Parietal lobe (tissue), 2 donors: ENCODE results near the gene NKD2. TPM values are rescaled to one million over a fixed set of nuclear protein-coding genes. Genes with fewer than 3 reads are reported as not detected.

ENCODE experiments used
- small RNA-seq: library from RNA; depleted of rRNA; stranded (forward); fragments of <200 nt; gene quantifications from one replicate; pipeline ENCODE3, GENCODE V24; 2014; ENCODE audit warnings: low replicate concordance
- total RNA-seq: library from RNA; depleted of rRNA; stranded (reverse); fragments of >200 nt; gene quantifications from one replicate; pipeline ENCODE4 v1.2.3, GENCODE V29; 2014

The NKD2 gene, protein sequence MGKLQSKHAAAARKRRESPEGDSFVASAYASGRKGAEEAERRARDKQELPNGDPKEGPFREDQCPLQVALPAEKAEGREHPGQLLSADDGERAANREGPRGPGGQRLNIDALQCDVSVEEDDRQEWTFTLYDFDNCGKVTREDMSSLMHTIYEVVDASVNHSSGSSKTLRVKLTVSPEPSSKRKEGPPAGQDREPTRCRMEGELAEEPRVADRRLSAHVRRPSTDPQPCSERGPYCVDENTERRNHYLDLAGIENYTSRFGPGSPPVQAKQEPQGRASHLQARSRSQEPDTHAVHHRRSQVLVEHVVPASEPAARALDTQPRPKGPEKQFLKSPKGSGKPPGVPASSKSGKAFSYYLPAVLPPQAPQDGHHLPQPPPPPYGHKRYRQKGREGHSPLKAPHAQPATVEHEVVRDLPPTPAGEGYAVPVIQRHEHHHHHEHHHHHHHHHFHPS
- total RNA-seq, result 4.1 TPM

DNA sequence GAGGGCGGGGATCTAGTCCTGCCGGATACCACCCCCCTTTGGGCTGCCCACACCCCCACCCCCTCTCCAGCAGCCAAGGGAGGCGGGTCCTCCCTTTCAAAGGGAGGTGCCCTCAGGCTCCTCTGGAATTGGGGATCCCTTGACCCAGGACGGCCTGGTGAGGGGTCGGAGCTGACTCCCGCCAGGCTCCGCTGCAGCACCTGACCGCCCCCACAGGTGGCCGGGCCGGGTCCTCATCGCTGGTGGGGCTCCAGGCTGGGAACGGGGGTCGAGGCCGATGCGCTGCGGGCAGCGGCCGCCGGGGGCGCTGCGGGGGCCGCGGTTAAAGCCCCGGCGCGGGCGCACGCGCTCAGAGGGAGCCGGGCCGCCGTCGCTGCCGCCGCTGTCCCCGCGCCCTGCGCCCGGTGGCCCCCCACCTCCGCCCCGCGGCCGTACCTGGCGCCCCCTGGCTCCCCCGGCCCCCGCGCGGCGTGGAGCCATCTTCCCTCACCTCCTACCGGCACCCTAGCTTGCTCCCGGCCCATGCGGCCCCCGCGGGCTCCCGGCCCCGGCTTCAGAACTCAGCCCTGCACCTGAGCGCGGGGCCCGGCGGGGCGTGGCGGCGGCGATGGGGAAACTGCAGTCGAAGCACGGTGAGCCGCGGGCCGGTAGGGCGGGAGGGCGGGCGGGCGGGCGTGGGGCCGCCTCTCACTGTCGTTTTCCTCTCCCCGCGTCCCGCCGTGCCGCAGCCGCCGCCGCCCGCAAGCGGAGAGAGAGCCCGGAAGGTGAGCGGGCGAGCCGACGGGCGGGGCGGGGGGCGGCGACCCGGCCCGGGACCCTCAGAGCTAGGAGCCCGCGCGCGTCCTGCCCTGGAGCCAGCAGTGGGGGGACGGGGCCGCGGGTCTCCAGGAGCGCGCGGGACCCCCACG lies at the start of gene NKD2:
Gene NKD2 (plus strand): TSS at position 352 of the 908 bp plus-strand sequence. CDS start 256 bp downstream, at position 608.

Small RNA genes lying within 50 kb of the gene (small RNA-seq; reads per million reads assigned to genes)
- gene MIR4635, result not detected

Other genes starting within 250 kb of the NKD2 start
- gene ZDHHC11B, start 224.1 kb upstream of the NKD2 start, total RNA-seq, result 17.5 TPM
- 27.5 TPM for gene ZDHHC11, start 157.8 kb upstream of the NKD2 start, total RNA-seq
- gene BRD9, start 116.0 kb upstream of the NKD2 start, total RNA-seq, result 66.7 TPM
- 8.1 TPM for gene TRIP13, start 115.9 kb upstream of the NKD2 start, total RNA-seq
- gene SLC12A7, start 103.3 kb downstream of the NKD2 start, total RNA-seq, result 8.1 TPM
- gene SLC6A19, start 192.8 kb downstream of the NKD2 start, total RNA-seq, result not detected
- gene SLC6A18, start 216.6 kb downstream of the NKD2 start, total RNA-seq, result not detected